Iris pigment epithelial cell (primary cell): ENCODE measurements around the gene G0S2.

Source experiments
- DNase-seq: peaks from one replicate; pipeline ENCODE4 v3.0.0-alpha.2; 2011; ENCODE audit warnings: low read depth

The G0S2 gene

GRCh38 chr1:209674957-209675564 is at the start of gene G0S2:
Gene G0S2, plus strand, starts transcription at chr1:209675412. Its CDS starts 273 bp downstream, at chr1:209675685.
- peak; percentile 33 for DNase-seq

- no peak for DNase-seq
Observed at GRCh38 chr1:209625791-209626285, 49.4 kb upstream of the G0S2 start.

DNA sequence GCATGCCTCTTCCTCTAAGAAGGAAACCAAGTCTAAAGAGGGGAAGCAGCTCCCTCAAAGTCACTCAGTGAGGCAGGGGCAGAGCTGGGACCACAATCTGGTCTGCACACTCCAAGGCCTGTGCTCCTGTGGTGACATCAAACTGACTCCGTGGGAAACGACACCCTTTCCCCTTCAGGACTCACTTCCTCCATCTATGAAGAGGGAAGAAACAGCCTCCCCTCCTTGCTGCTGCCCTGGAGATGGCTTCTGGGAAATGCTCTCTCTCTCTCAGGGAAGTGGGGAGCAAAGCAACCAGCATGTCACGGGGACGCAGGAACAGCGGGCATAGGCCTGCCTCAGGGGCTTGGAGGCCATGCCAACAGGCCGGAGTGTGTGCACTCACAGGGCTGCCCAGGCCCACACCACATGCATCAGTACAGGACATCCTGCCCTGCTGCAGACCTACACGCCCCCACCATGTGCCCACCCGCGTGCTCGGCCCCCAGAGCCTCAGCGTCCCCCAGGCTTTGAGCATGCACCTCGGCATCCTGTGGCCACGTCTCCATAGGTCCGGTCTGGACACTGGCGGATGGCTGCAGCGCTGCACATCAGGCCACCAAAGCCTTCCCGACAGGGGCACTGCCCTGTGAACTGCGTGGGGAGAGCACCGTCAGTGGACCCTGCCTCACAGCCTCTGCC is 48.7 kb upstream of the G0S2 start:
- DNase-seq = no peak

DNA sequence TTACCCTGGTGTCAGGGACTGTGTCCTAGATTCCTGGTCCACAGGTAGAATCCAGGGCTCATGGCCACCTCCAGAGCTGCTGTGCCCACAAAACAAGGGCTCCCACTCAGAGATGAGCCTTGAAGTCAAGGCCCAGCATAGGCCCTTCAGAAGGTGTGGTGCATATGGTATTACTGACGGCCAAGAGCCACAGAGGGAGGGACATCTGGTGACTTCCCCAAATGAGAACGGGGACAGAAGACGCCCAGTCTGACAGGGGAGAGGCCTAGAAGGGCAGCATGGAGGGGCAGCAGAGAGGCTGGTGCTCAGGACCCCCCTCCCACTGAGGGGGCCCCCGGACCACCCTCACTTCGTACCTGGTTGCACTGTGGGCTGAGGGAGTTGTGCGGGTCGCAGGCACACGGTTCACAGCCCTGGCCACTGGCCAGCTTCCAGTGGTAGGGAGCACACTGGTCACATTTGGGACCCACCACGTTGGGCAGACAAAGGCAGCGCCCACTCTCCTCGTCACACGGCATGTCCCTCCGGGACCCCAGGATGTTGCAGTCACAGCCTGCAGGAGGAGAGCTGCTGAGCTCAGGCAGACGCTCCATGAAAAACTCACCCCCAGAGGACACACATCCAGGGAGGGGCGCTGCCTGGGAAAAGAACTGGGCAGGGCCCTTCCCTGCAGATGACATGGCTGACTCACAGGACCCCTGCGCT is 48.0 kb upstream of the G0S2 start:
- no peak for DNase-seq

- DNase-seq = peak; percentile 63
Observed at GRCh38 chr1:209627732-209628196, 47.4 kb upstream of the G0S2 start.

DNA sequence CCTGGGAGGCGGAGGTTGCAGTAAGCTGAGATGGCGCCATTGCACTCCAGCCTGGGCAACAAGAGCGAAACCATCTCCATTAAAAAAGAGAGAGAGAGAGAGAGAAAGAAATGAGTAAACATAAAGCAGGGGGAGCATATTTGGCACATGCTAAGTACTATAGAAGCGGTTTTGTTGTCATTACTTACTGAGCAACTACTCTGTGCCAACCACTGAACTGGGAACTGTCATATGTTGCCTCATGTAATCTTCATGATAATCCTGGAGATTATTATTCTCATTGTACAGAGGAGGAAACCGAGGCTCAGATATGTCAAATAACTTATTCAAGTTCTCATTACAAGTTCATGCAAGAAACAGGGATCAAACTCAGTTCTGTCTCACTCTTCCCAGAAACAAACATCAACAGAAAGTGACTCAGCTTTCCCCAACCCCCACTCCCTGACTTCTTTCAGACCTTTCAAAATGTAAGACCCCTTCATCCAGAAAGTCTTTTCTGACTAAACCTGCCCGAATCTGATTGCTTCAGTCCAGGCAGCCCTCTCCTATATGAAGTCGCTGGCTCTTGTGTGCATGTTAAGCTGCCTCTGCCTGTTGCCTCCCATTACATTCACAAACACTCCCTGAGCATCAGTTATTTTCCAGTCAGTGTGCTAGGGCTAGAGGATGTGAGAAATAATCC is 46.5 kb upstream of the G0S2 start:
- peak; percentile 16 for DNase-seq

- no peak for DNase-seq
Observed at GRCh38 chr1:209629621-209630382, 45.4 kb upstream of the G0S2 start.

GRCh38 chr1:209630383-209631225 is 44.6 kb upstream of the G0S2 start:
- DNase-seq = no peak

DNA sequence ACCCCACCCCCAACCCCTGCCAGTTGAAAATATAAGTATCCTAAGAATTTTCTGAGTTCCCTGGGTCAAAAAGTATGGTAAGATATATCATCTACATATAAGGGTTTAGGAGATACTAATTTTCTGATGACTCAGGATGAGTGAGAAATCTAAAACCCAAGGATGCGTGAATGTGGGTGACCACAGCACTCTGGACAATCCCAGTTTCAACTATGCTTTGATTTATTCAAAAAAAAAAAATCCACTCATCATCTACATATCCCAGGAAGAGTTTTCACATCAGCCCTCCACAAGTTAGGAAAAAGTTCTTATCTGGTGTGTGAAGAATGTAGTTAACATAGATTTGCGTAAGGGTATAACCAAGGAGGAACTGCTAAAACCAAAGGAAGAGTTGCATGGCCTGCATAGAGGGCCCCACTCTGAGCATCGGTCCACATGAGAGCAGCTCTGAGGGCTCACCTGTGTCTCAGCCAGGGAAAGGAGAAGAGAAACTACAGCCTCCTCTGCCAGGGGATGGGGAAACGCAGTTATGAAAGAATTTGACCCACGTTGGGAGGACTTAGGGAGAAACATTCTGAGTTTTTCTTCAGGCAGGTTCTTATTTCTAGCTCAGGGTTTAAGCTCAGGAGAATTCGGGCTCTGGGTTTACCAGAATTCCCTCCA is 41.7 kb upstream of the G0S2 start:
- no peak for DNase-seq

- DNase-seq = no peak
Observed at GRCh38 chr1:209634005-209634737, 41.0 kb upstream of the G0S2 start.

GRCh38 chr1:209635850-209636249 is 39.4 kb upstream of the G0S2 start:
- no peak for DNase-seq

DNA sequence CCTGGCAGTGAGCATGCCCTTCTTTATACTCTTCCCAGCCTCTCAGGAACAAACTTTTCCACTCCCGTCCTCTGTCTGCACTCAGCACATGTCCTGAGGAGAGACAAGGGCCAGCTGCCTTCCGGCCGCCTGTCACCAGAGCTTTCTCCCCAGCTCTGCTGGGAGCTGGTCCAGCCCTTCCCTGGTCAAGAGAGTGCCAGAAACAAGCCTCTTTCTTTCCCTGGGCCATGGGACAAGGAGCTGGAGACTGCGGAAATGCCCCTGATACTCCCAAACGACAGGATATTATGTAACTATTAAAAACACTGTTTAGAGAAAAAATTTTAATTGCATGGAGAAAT is 33.4 kb upstream of the G0S2 start:
- no peak for DNase-seq

GRCh38 chr1:209642816-209643215 is 32.4 kb upstream of the G0S2 start:
- no peak for DNase-seq

DNA sequence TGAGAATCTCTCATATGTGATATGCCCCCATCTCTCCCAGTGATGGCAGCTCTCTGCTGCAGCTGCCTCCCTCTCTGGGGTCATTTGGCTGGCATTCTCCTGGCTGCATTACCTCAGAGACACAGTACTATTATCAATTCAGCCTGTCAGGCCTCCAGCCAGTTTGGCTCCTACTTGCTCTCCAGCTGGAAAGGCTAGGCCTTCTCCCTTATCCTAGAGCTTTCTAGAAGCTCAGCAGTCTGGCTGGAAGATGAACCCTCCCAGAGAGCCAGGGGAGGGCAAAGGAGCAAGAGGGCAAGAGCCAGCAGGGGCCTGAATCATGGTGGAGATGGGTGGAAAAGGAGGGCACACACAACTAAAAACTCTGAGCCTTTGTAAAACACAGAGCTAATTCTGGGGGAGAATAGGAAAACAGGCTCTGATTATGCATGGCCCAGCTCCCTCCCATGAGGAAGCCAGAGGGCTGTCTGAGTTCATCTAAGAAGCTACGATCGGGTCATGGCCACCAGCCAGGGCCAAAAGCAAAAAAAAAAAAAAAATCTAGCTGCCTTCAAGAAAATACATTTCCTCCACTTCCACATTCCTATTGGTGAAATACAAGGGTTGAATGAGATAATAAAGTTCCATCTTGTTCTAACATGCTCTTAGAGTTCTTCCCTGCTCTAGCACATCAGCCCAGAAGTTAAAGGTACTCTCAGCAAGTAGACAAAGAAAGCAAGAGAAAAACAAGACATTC is 31.8 kb upstream of the G0S2 start:
- DNase-seq = peak; percentile 51

DNA sequence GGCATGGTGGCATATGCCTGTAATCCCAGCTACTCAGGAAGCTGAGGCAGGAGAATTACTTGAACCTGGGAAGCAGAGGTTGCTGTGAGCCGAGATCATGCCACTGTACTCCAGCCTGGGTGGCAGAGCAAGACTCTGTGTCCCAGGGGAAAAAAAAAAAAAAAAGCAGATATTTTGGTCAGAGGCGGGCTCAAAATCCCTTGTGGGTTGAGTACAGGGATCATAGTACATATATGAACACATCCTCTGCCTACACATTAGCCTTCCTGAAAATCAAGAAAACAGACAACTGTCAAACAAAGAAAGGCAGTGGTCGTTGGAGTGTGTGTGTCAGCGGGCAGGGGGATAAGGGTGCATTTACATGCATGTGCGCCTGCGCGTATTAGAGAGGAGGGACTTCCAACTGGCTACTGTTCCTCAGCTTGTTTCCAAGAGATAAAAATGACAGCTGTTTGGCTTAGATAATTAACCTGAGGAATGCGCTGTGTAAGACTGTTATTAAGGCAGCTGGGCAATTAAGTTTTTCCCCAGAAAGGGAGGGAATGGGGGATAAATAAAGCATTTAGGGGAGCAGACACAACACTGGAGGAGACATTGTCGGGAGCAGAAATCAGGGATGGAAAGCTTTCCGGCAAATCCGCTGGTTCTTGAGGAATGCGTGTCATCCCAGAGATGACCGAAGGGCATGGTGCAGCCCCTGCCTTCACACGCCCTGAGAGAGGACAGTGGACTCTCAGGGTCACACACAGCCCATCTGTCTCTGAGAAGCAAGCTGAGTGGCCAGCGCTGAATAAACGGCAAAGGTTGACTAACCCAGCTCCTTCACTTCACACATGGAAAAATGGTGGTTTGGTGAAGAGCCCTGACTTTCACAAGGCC is 29.4 kb upstream of the G0S2 start:
- no peak for DNase-seq

DNA sequence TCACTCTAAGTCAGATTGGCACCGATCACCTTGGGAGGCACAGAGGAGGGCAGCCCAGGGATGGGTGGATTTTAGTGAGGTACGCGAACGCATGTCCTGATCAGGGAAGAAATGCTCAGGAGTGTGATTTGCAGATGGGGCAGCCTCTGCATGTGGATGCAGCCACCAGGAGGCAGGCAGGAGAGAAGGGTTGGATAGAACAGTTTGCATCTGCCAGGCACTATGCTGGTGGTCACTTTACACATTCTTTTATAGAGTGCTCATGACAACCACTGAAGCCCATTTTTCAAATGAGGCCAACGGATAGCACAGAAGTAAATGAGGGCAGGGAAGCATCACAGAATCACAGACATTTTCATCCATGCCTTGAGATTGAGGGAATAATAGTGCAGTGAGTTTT is 28.7 kb upstream of the G0S2 start:
- peak; percentile 48 for DNase-seq

DNA sequence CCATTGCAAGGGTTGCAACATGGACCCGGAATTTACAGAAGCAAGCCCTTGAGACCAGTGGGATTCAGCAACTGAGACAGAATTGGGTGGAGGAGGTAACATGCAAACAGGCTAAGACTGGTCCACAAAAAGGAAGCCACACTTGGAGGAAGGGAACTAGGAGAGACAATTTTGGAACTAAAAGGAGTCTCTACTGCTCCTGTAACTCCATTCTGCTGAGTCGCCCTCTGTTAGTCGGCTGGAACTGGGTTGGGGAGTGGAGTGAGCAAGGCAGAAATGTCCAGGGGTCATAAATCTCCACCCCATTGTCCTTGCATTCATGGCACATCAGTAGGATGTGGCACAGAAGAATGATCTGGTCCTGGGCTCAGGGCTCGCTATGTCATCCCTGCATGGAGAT is 28.1 kb upstream of the G0S2 start:
- DNase-seq = no peak

GRCh38 chr1:209648346-209648745 is 26.9 kb upstream of the G0S2 start:
- DNase-seq = no peak
